ENCODE data around the gene MKNK1. TPM values are rescaled to one million over a fixed set of nuclear protein-coding genes. Genes with fewer than 3 reads are reported as not detected.

MKNK1 gene
- total and polyA plus RNA-seq, 2 experiments from 2014 or later, result 17.8 to 20.6 TPM

- Histone ChIP-seq H3K9me3 (ENCODE audit: low read depth) (no peaks in the 10 kb centered on the region), H3K27me3 (no peaks in the 10 kb centered on the region), H4K20me1 (ENCODE audit: insufficient read depth, poor library complexity, severe bottlenecking) (no peaks in the 10 kb centered on the region), H3K27ac (no peak overlapping the region), H3K4me2 (peak overlapping the region; percentile 96), H3K9me2 (replicated peaks; ENCODE audit: insufficient read depth) (no peaks in the 10 kb centered on the region), H3K4me1 (ENCODE audit: insufficient read depth) (peaks cover 13% of the 10 kb centered on the region), H3K4me3 (no peak overlapping the region), H3K36me3 (replicated peaks; ENCODE audit: insufficient read depth, low read depth) (no peaks in the 10 kb centered on the region), H2AFZ (no peak overlapping the region), H3K79me2 (peaks cover 19% of the 10 kb centered on the region)
- DNase-seq (ENCODE audit: low spot score), result no peak
- TF ChIP-seq CTCF (IDR thresholded peaks at IDR 0.05; ENCODE audit: poor library complexity) (no peak), EZH2phosphoT487 (IDR thresholded peaks at IDR 0.05; ENCODE audit: low read depth, severe bottlenecking, unreplicated experiment) (no peak), EZH2 (IDR thresholded peaks at IDR 0.05; ENCODE audit: borderline replicate concordance) (no peak)
- WGBS (ENCODE audit: low lambda C conversion rate, missing lambda C conversion rate), result 92% methylated on average over 2 of the region's 2 CpGs
These were observed 11.0 kb upstream of the MKNK1 start for GRCh38 chr1:46615088-46615487.

GRCh38 chr1:46614604-46614984 is 10.5 kb upstream of the MKNK1 start:
- Histone ChIP-seq H3K79me2 (peaks cover 19% of the 10 kb centered on the region), H3K27me3 (no peaks in the 10 kb centered on the region), H3K4me3 (no peak overlapping the region), H2AFZ (no peak overlapping the region), H3K9me3 (ENCODE audit: low read depth) (no peaks in the 10 kb centered on the region), H3K36me3 (replicated peaks; ENCODE audit: insufficient read depth, low read depth) (no peaks in the 10 kb centered on the region), H3K27ac (no peak overlapping the region), H3K4me2 (no peak overlapping the region), H4K20me1 (ENCODE audit: insufficient read depth, poor library complexity, severe bottlenecking) (no peaks in the 10 kb centered on the region), H3K4me1 (ENCODE audit: insufficient read depth) (peaks cover 13% of the 10 kb centered on the region), H3K9me2 (replicated peaks; ENCODE audit: insufficient read depth) (no peaks in the 10 kb centered on the region)
- 90% methylated on average over 2 of the region's 2 CpGs for WGBS (ENCODE audit: low lambda C conversion rate, missing lambda C conversion rate)
- TF ChIP-seq EZH2phosphoT487 (IDR thresholded peaks at IDR 0.05; ENCODE audit: low read depth, severe bottlenecking, unreplicated experiment) (no peak), EZH2 (IDR thresholded peaks at IDR 0.05; ENCODE audit: borderline replicate concordance) (no peak), CTCF (IDR thresholded peaks at IDR 0.05; ENCODE audit: poor library complexity) (no peak)
- no peak for DNase-seq (ENCODE audit: low spot score)

- H3K4me2 ChIP-seq, result peak overlapping the region; percentile 62
- peaks cover 13% of the 10 kb centered on the region for H3K4me1 ChIP-seq (ENCODE audit: insufficient read depth)
- H4K20me1 ChIP-seq (ENCODE audit: insufficient read depth, poor library complexity, severe bottlenecking), result no peaks in the 10 kb centered on the region
- peaks cover 19% of the 10 kb centered on the region for H3K79me2 ChIP-seq
- H3K9me3 ChIP-seq (ENCODE audit: low read depth), result no peaks in the 10 kb centered on the region
- H3K9me2 ChIP-seq (replicated peaks; ENCODE audit: insufficient read depth), result no peaks in the 10 kb centered on the region
- no peaks in the 10 kb centered on the region for H3K27me3 ChIP-seq
- no peaks in the 10 kb centered on the region for H3K36me3 ChIP-seq (replicated peaks; ENCODE audit: insufficient read depth, low read depth)
- 37% methylated on average over 14 of the region's 16 CpGs for WGBS (ENCODE audit: low lambda C conversion rate, missing lambda C conversion rate)
- no peak overlapping the region for H2AFZ ChIP-seq
- TF ChIP-seq EZH2phosphoT487 (IDR thresholded peaks at IDR 0.05; ENCODE audit: low read depth, severe bottlenecking, unreplicated experiment), result no peak
- TF ChIP-seq CTCF (IDR thresholded peaks at IDR 0.05; ENCODE audit: poor library complexity), result no peak
- no peak for TF ChIP-seq EZH2 (IDR thresholded peaks at IDR 0.05; ENCODE audit: borderline replicate concordance)
- no peak overlapping the region for H3K27ac ChIP-seq
- no peak overlapping the region for H3K4me3 ChIP-seq
- DNase-seq (ENCODE audit: low spot score), result peak; percentile 67
These were observed 9.9 kb upstream of the MKNK1 start for GRCh38 chr1:46613661-46614603.
